ENCODE measurements around the gene SLC2A10.

DNA sequence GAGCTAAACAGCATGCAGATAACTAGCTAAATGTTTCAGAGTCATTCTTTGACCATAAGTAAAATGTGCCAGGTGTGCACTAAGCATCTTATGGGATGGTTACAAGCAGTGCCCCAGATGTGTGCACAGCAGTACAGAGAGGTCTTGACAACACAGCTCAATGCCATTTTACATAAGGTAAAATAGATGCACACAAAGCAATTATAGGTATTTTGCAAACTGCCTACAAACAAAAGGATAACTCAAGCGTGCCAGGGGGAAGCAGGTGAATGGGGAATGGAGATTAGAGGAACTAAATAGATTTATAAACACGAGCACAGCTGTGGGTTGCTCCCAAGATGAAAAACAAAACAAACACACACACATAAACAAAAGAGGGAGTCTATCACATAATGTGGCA, 64.8 kb downstream of the SLC2A10 start:
- TF ChIP-seq, protein P1, sequence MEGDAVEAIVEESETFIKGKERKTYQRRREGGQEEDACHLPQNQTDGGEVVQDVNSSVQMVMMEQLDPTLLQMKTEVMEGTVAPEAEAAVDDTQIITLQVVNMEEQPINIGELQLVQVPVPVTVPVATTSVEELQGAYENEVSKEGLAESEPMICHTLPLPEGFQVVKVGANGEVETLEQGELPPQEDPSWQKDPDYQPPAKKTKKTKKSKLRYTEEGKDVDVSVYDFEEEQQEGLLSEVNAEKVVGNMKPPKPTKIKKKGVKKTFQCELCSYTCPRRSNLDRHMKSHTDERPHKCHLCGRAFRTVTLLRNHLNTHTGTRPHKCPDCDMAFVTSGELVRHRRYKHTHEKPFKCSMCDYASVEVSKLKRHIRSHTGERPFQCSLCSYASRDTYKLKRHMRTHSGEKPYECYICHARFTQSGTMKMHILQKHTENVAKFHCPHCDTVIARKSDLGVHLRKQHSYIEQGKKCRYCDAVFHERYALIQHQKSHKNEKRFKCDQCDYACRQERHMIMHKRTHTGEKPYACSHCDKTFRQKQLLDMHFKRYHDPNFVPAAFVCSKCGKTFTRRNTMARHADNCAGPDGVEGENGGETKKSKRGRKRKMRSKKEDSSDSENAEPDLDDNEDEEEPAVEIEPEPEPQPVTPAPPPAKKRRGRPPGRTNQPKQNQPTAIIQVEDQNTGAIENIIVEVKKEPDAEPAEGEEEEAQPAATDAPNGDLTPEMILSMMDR (IDR thresholded peaks at IDR 0.05; ENCODE audit: insufficient read depth, low read length), result no peak
- TF ChIP-seq GABPA (IDR thresholded peaks at IDR 0.05; ENCODE audit: low read depth) (no peak), POLR2AphosphoS5 (IDR thresholded peaks at IDR 0.05; ENCODE audit: low read depth) (no peak), SPI1 (IDR thresholded peaks at IDR 0.05; ENCODE audit: borderline replicate concordance, low read depth) (no peak)
- TF ChIP-seq, protein P2, sequence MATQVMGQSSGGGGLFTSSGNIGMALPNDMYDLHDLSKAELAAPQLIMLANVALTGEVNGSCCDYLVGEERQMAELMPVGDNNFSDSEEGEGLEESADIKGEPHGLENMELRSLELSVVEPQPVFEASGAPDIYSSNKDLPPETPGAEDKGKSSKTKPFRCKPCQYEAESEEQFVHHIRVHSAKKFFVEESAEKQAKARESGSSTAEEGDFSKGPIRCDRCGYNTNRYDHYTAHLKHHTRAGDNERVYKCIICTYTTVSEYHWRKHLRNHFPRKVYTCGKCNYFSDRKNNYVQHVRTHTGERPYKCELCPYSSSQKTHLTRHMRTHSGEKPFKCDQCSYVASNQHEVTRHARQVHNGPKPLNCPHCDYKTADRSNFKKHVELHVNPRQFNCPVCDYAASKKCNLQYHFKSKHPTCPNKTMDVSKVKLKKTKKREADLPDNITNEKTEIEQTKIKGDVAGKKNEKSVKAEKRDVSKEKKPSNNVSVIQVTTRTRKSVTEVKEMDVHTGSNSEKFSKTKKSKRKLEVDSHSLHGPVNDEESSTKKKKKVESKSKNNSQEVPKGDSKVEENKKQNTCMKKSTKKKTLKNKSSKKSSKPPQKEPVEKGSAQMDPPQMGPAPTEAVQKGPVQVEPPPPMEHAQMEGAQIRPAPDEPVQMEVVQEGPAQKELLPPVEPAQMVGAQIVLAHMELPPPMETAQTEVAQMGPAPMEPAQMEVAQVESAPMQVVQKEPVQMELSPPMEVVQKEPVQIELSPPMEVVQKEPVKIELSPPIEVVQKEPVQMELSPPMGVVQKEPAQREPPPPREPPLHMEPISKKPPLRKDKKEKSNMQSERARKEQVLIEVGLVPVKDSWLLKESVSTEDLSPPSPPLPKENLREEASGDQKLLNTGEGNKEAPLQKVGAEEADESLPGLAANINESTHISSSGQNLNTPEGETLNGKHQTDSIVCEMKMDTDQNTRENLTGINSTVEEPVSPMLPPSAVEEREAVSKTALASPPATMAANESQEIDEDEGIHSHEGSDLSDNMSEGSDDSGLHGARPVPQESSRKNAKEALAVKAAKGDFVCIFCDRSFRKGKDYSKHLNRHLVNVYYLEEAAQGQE (IDR thresholded peaks at IDR 0.05; ENCODE audit: insufficient replicate concordance, low read depth), result no peak
